ENCODE data around the gene TNNI3K. TPM values are rescaled to one million over a fixed set of nuclear protein-coding genes. Genes with fewer than 3 reads are reported as not detected.

TNNI3K gene
- polyA plus RNA-seq, 1 experiment, result 1.1 TPM

- DNase-seq (ENCODE audit: low read depth, low spot score), result no peak
- Histone ChIP-seq H3K27me3 (ENCODE audit: control insufficient read depth, insufficient read depth, low read length) (no peaks in the 10 kb centered on the region), H3K4me3 (ENCODE audit: low read depth, low read length) (no peak overlapping the region), H3K9me3 (ENCODE audit: control insufficient read depth, insufficient read depth, low read length) (no peaks in the 10 kb centered on the region), H3K27ac (ENCODE audit: low read depth, low read length) (no peak overlapping the region)
- no peak for TF ChIP-seq CTCF (IDR thresholded peaks at IDR 0.05; ENCODE audit: low read depth, low read length)
- ChIA-PET POLR2A (no interaction called here), CTCF (interaction anchor here (1.1 to 1.4 kb wide), 2 partner anchors 11 to 179 kb away, joined by 3 to 4 read pairs; no protein-coding TSS in a partner anchor)
These were observed 88.8 kb downstream of the TNNI3K start for GRCh38 chr1:74323937-74324473.

GRCh38 chr1:74324684-74325448, 89.7 kb downstream of the TNNI3K start:
- H3K27me3 ChIP-seq (ENCODE audit: control insufficient read depth, insufficient read depth, low read length), result no peaks in the 10 kb centered on the region
- no peak for TF ChIP-seq CTCF (IDR thresholded peaks at IDR 0.05; ENCODE audit: low read depth, low read length)

GRCh38 chr1:74328851-74329250, 93.7 kb downstream of the TNNI3K start:
- Histone ChIP-seq H3K4me3 (ENCODE audit: low read depth, low read length) (no peak overlapping the region), H3K27ac (ENCODE audit: low read depth, low read length) (no peak overlapping the region), H3K27me3 (ENCODE audit: control insufficient read depth, insufficient read depth, low read length) (no peaks in the 10 kb centered on the region), H3K9me3 (ENCODE audit: control insufficient read depth, insufficient read depth, low read length) (no peaks in the 10 kb centered on the region)
- TF ChIP-seq CTCF (IDR thresholded peaks at IDR 0.05; ENCODE audit: low read depth, low read length), result no peak
- ChIA-PET CTCF (no interaction called here), POLR2A (no interaction called here)
- no peak for DNase-seq (ENCODE audit: low read depth, low spot score)

More at GRCh38 chr1:74324684-74325448, 89.7 kb downstream of the TNNI3K start:
- POLR2A ChIA-PET, result no interaction called here
- Histone ChIP-seq H3K9me3 (ENCODE audit: control insufficient read depth, insufficient read depth, low read length) (no peaks in the 10 kb centered on the region), H3K27ac (ENCODE audit: low read depth, low read length) (no peak overlapping the region), H3K4me3 (ENCODE audit: low read depth, low read length) (no peak overlapping the region)
- CTCF ChIA-PET, result interaction anchor here (1.1 to 1.4 kb wide), 2 partner anchors 10 to 178 kb away, joined by 3 to 4 read pairs; no protein-coding TSS in a partner anchor
- DNase-seq (ENCODE audit: low read depth, low spot score), result no peak

GRCh38 chr1:74333244-74333643, 98.1 kb downstream of the TNNI3K start:
- no peak for DNase-seq (ENCODE audit: low read depth, low spot score)
- CTCF ChIA-PET, result no interaction called here
- TF ChIP-seq CTCF (IDR thresholded peaks at IDR 0.05; ENCODE audit: low read depth, low read length), result no peak
- Histone ChIP-seq H3K27ac (ENCODE audit: low read depth, low read length) (no peak overlapping the region), H3K27me3 (ENCODE audit: control insufficient read depth, insufficient read depth, low read length) (no peaks in the 10 kb centered on the region), H3K4me3 (ENCODE audit: low read depth, low read length) (no peak overlapping the region), H3K9me3 (ENCODE audit: control insufficient read depth, insufficient read depth, low read length) (no peaks in the 10 kb centered on the region)
- POLR2A ChIA-PET, result no interaction called here

- no peaks in the 10 kb centered on the region for H3K27me3 ChIP-seq (ENCODE audit: control insufficient read depth, insufficient read depth, low read length)
- no peak for TF ChIP-seq CTCF (IDR thresholded peaks at IDR 0.05; ENCODE audit: low read depth, low read length)
- H3K4me3 ChIP-seq (ENCODE audit: low read depth, low read length), result no peak overlapping the region
- ChIA-PET CTCF (no interaction called here), POLR2A (no interaction called here)
- H3K27ac ChIP-seq (ENCODE audit: low read depth, low read length), result no peak overlapping the region
- DNase-seq (ENCODE audit: low read depth, low spot score), result no peak
- no peaks in the 10 kb centered on the region for H3K9me3 ChIP-seq (ENCODE audit: control insufficient read depth, insufficient read depth, low read length)
These were observed 99.0 kb downstream of the TNNI3K start for GRCh38 chr1:74334147-74334546.
